CD14-positive monocyte (primary cell): Measurements from ENCODE around the gene CSGALNACT2. TPM values are rescaled to one million over a fixed set of nuclear protein-coding genes. Genes with fewer than 3 reads are reported as not detected.
A peak's percentile ranks its signal among the peaks of the same experiment; 100 is the strongest.

Experiments
- DNase-seq, 3 donors: peaks; one replicate each; pipeline ENCODE4 v3.0.0-alpha.2; 2011 to 2022
- H2AFZ ChIP-seq: 2 replicates; pipeline ENCODE4 v1.6.0; 2012; ENCODE audit warnings: mild to moderate bottlenecking, low read depth, low read length, inconsistent platforms; ENCODE audit not compliant: insufficient read depth, poor library complexity, severe bottlenecking
- H3K27ac ChIP-seq, 2 donors: 1 replicate in 1 of 2; 2 replicates in 1 of 2; pipeline ENCODE4 v1.5.1; 2012 to 2013; ENCODE audit warnings: low read length in 2 of 2, control low read depth in 1 of 2, inconsistent platforms in 1 of 2, low read depth in 1 of 2, mild to moderate bottlenecking in 1 of 2
- H3K27me3 ChIP-seq, 2 donors: one replicate each; pipeline versions ENCODE4 v1.6.0 to v1.6.1; 2011 to 2013; ENCODE audit warnings: low read length in 2 of 2; ENCODE audit not compliant: control insufficient read depth in 2 of 2, insufficient read depth in 2 of 2
- H3K36me3 ChIP-seq, 2 donors: replicated peaks in 1 of 2; 1 replicate in 1 of 2; 2 replicates in 1 of 2; pipeline versions ENCODE4 v1.5.1 to v1.6.1; 2012 to 2013; ENCODE audit warnings: low read length in 2 of 2, control low read depth in 1 of 2, inconsistent platforms in 1 of 2, mild to moderate bottlenecking in 1 of 2; ENCODE audit not compliant: insufficient read depth in 2 of 2, control insufficient read depth in 1 of 2
- H3K4me1 ChIP-seq, 2 donors: 1 replicate in 1 of 2; 2 replicates in 1 of 2; pipeline versions ENCODE4 v1.5.1 to v1.6.1; 2012 to 2013; ENCODE audit warnings: low read length in 2 of 2, control low read depth in 1 of 2, inconsistent platforms in 1 of 2, mild to moderate bottlenecking in 1 of 2, moderate library complexity in 1 of 2; ENCODE audit not compliant: insufficient read depth in 2 of 2, control insufficient read depth in 1 of 2
- H3K4me2 ChIP-seq: replicated peaks from 2 replicates; pipeline ENCODE3; 2012; ENCODE audit warnings: low read length, moderate library complexity, mild to moderate bottlenecking; ENCODE audit not compliant: poor library complexity, severe bottlenecking; ENCODE audit errors: extremely low read depth
- H3K4me3 ChIP-seq, 3 experiments: fragments of 200-600 bp in 1 of 3; sonication (generic) in 1 of 3; replicated peaks in 1 of 3; 1 replicate in 2 of 3; 2 replicates in 1 of 3; pipeline ENCODE4 v1.5.1; 2011 to 2013; ENCODE audit warnings: low read length in 3 of 3, mild to moderate bottlenecking in 3 of 3, control low read depth in 2 of 3, low read depth in 2 of 3, inconsistent platforms in 1 of 3, moderate library complexity in 1 of 3
- H3K79me2 ChIP-seq: 2 replicates; pipeline ENCODE4 v1.6.0; 2012; ENCODE audit warnings: mild to moderate bottlenecking, control low read depth, inconsistent platforms, low read length, moderate library complexity; ENCODE audit not compliant: insufficient read depth
- H3K9ac ChIP-seq: 2 replicates; pipeline ENCODE4 v1.6.0; 2017; ENCODE audit warnings: low read length, mild to moderate bottlenecking; ENCODE audit not compliant: insufficient read depth, poor library complexity, severe bottlenecking
- H3K9me3 ChIP-seq, 2 donors: replicated peaks in 1 of 2; 1 replicate in 1 of 2; 2 replicates in 1 of 2; pipeline versions ENCODE4 v1.5.1 to v1.6.1; 2012 to 2013; ENCODE audit warnings: low read length in 2 of 2, control low read depth in 1 of 2; ENCODE audit not compliant: control insufficient read depth in 1 of 2, insufficient read depth in 1 of 2
- H4K20me1 ChIP-seq: 2 replicates; pipeline ENCODE4 v1.6.0; 2012; ENCODE audit warnings: mild to moderate bottlenecking, low read length, control low read depth, moderate library complexity; ENCODE audit not compliant: insufficient read depth
- H3K27ac Mint-ChIP-seq, 7 donors: one replicate each; pipeline ENCODE4 v1.8.0; 2020; ENCODE audit warnings: mild to moderate bottlenecking in 7 of 7, mixed read lengths in 7 of 7, moderate library complexity in 6 of 7, inconsistent platforms in 2 of 7
- H3K27me3 Mint-ChIP-seq, 3 donors: one replicate each; pipeline ENCODE4 v1.8.0; 2021 to 2022; ENCODE audit warnings: low read depth in 3 of 3, mild to moderate bottlenecking in 3 of 3, mixed read lengths in 3 of 3, moderate library complexity in 3 of 3, inconsistent platforms in 1 of 3
- H3K36me3 Mint-ChIP-seq, 2 donors: one replicate each; pipeline ENCODE4 v1.8.0; 2020; ENCODE audit warnings: mixed read lengths in 2 of 2, inconsistent platforms in 1 of 2, mild to moderate bottlenecking in 1 of 2
- H3K4me1 Mint-ChIP-seq: one replicate; pipeline ENCODE4 v1.8.0; 2020; ENCODE audit warnings: mild to moderate bottlenecking, mixed read lengths
- H3K4me3 Mint-ChIP-seq, 2 donors: one replicate each; pipeline ENCODE4 v1.8.0; 2020; ENCODE audit warnings: mild to moderate bottlenecking in 2 of 2, mixed read lengths in 2 of 2, moderate library complexity in 1 of 2
- H3K9me3 Mint-ChIP-seq, 7 donors: one replicate each; pipeline ENCODE4 v1.8.0; 2020 to 2022; ENCODE audit warnings: mixed read lengths in 7 of 7, mild to moderate bottlenecking in 6 of 7, moderate library complexity in 6 of 7, inconsistent platforms in 2 of 7
- WGBS: methylation state at CpG from one replicate; pipeline ENCODE4 v1.1.5; 2013; ENCODE audit warnings: missing lambda C conversion rate; ENCODE audit not compliant: insufficient coverage; 5-methylcytosine and 5-hydroxymethylcytosine counted together
- intact Hi-C, 2 donors: fragments of 100-400 bp; cut with micrococcal nuclease; formaldehyde crosslinking; loops; one replicate each; pipeline versions ENCODE4 v1.15.0 to v1.15.1; 2023
- polyA plus RNA-seq, 3 donors: library from polyadenylated mRNA; depleted of rRNA in 1 of 3; unstranded in 2 of 3; stranded (reverse) in 1 of 3; fragments of 300-500 nt in 2 of 3; fragments of >200 nt in 1 of 3; fragmentation: Illumina TruSeq in 2 of 3; gene quantifications; 1 replicate in 2 of 3; 2 replicates in 1 of 3; pipeline ENCODE4 v1.2.3, GENCODE V29; 2012 to 2021
- TF ChIP-seq, protein P1 (sequence below): fragments of 200-600 bp; IDR thresholded peaks from one replicate; pipeline ENCODE4 v1.8.0; 2022; ENCODE audit warnings: antibody characterized with exemption, mild to moderate bottlenecking

CSGALNACT2 gene
- polyA plus RNA-seq, 3 donors = 43.7 to 80.1 (median 48.2) TPM

DNA sequence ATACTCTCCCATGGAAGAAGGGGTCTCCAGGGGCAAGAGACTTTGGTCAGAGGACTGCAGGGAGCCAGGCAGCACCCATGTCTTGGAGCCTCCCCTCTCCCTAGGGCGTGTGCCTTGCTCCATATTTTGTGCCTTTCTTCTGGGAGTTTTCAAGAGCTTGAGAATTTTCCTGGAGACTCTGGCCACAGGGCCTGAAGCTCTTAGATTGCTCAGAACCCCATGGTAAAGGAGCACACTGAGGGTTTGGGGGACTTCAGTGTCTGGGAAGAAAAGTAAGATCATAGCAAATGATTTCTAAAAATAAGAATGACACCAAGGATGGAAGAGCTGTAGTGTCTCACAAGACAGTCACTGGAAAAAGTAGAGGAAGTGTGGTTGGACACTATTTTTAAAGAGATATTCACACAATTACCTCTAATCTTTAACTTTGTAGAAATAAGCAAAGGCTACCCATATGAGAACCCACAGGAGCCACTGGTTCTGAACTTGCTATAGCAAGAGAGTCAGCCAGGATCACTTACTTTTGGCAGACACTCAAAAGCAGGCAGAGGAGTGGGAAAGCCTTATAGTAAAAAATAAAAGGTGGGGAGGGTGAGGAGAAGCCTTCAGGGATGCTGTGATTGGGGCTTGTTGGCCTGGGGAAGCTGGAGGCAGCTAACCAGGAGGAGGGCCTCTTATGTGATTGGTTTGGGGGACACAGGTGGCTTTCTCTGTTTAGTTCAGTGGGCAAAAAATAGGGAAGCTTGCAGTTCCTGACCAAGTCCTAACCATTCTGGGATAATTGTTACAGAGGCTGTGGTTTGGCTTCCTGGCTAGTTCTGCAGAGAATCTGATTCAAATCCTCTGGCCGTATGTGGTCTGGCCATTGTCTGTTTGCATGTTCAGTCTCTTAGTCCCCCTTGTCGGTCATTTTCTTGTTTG, 5.1 kb upstream of the CSGALNACT2 start:
- Histone ChIP-seq H4K20me1 (no peaks in the 10 kb centered on the region), H2AFZ (peak overlapping the region; percentile 19), H3K27me3 (no peaks in the 10 kb centered on the region), H3K27ac (peak overlapping the region in 1 of 2 donors; percentile 31), H3K4me2 (peak overlapping the region; percentile 5), H3K9me3 (no peaks in the 10 kb centered on the region), H3K9ac (no peak overlapping the region), H3K4me3 (no peak overlapping the region), H3K79me2 (peaks cover 29% of the 10 kb centered on the region), H3K36me3 (no peaks in the 10 kb centered on the region), H3K4me1 (peaks cover 56 to 84% of the 10 kb centered on the region in 2 donors)
- H3K9me3 Mint-ChIP-seq = no peaks in the 10 kb centered on the region
- peak overlapping the region in 6 of 7 donors; percentile 38 to 89 (median 74) for H3K27ac Mint-ChIP-seq
- TF ChIP-seq, protein P1, sequence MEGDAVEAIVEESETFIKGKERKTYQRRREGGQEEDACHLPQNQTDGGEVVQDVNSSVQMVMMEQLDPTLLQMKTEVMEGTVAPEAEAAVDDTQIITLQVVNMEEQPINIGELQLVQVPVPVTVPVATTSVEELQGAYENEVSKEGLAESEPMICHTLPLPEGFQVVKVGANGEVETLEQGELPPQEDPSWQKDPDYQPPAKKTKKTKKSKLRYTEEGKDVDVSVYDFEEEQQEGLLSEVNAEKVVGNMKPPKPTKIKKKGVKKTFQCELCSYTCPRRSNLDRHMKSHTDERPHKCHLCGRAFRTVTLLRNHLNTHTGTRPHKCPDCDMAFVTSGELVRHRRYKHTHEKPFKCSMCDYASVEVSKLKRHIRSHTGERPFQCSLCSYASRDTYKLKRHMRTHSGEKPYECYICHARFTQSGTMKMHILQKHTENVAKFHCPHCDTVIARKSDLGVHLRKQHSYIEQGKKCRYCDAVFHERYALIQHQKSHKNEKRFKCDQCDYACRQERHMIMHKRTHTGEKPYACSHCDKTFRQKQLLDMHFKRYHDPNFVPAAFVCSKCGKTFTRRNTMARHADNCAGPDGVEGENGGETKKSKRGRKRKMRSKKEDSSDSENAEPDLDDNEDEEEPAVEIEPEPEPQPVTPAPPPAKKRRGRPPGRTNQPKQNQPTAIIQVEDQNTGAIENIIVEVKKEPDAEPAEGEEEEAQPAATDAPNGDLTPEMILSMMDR = no peak
- DNase-seq = peak in 1 of 3 donors; percentile 3
- H3K4me1 Mint-ChIP-seq = peaks cover 76% of the 10 kb centered on the region
- H3K36me3 Mint-ChIP-seq = peaks cover 8 to 11% of the 10 kb centered on the region in 2 donors
- H3K4me3 Mint-ChIP-seq = peak overlapping the region in 1 of 2 donors; percentile 24
- 51% methylated on average over 3 of the region's 3 CpGs for WGBS
- peaks cover 2 to 4% (median 3%) of the 10 kb centered on the region in 3 donors for H3K27me3 Mint-ChIP-seq
- intact Hi-C loops = loop anchor here in 1 of 2 donors (2.0 kb wide), 1 partner anchor 24 kb away; no protein-coding TSS in a partner anchor

DNA sequence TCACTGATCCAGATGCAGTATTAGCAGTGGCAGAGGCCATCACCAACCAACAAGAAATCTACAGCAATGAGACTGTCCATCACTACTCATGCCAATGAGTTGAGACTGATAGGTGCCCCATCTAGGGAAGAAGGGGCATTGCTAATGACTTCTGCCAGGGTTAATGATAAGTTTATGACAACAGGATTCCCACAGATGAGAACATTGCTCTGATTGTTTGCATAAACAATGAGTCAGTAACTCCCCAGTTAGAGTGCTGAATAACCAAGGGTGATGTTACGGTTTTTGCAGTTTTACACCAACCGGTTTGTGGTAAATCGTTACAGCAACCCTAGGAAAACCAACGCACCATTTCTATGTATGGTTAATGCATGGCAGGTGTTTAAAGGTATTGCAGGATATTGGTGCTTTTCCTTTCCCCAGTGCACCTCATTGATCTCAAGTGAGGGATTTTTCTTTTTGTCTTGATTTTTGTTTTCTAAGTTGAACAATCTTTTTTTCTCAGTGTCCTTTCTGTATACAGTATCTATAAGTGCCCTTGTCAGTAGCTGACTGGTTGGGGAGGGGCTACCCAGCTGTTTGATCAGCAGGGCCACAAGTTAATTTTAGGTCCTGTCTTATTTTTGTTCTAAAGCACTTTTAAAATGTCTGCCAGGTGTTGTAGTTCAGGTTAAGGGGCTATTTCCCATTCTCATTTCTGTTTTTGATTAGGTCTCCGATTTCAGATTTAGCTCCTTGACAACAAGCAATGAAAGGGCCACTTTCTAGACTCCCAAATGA, 3.9 kb upstream of the CSGALNACT2 start:
- Mint-ChIP-seq H3K27ac (no peak overlapping the region), H3K4me1 (peaks cover 64% of the 10 kb centered on the region), H3K9me3 (peaks cover 0 to 2% (median 0%) of the 10 kb centered on the region in 7 donors), H3K27me3 (peaks cover 2 to 6% (median 3%) of the 10 kb centered on the region in 3 donors), H3K4me3 (no peak overlapping the region), H3K36me3 (peaks cover 8 to 14% of the 10 kb centered on the region in 2 donors)
- Histone ChIP-seq H3K27ac (no peak overlapping the region), H3K9ac (no peak overlapping the region), H3K4me2 (no peak overlapping the region), H4K20me1 (peaks cover under 1% of the 10 kb centered on the region), H3K4me1 (peaks cover 44 to 74% of the 10 kb centered on the region in 2 donors), H2AFZ (no peak overlapping the region), H3K36me3 (no peaks in the 10 kb centered on the region), H3K4me3 (no peak overlapping the region), H3K27me3 (no peaks in the 10 kb centered on the region), H3K79me2 (peaks cover 38% of the 10 kb centered on the region), H3K9me3 (no peaks in the 10 kb centered on the region)
- TF ChIP-seq, protein P1 = no peak
- peak in 1 of 3 donors; percentile 9 for DNase-seq
- WGBS = no CpG with 5 or more reads among the region's 5 CpGs
- intact Hi-C loops = no loop called here
